Peyer's patch (tissue), 4 donors: ENCODE measurements around the gene POLA1.

ENCODE experiments used
- POLR2A ChIP-seq, 2 donors: fragments of 450-650 bp; IDR thresholded peaks; one replicate each; pipeline ENCODE4 v1.5.1; 2017; ENCODE audit warnings: antibody characterized with exemption in 2 of 2, mild to moderate bottlenecking in 2 of 2, moderate library complexity in 2 of 2
- TF ChIP-seq, protein P1 (sequence below), 6 experiments: fragments of 450-650 bp in 4 of 6; fragments of 200-600 bp in 2 of 6; sonication (generic) in 1 of 6; IDR thresholded peaks; one replicate each; pipeline ENCODE4 v1.5.1; 2017 to 2019; ENCODE audit warnings: antibody characterized with exemption in 6 of 6, mild to moderate bottlenecking in 3 of 6, moderate library complexity in 1 of 6

DNA sequence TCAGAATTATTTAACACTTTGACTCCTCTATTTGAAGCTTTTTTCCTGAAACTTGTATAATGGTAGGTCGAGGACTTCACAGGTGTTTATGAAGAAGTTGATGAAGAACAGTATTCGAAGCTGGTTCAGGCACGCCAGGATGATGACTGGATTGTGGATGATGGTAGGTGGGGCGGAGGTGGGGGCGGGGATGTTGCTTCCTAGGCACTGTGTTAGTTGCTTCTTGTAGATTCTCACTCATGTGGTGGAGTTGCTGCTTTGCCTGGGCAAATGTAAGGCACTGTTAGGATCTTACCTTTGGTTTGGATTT lies 9.4 kb downstream of the POLA1 start:
- TF ChIP-seq, protein P1, sequence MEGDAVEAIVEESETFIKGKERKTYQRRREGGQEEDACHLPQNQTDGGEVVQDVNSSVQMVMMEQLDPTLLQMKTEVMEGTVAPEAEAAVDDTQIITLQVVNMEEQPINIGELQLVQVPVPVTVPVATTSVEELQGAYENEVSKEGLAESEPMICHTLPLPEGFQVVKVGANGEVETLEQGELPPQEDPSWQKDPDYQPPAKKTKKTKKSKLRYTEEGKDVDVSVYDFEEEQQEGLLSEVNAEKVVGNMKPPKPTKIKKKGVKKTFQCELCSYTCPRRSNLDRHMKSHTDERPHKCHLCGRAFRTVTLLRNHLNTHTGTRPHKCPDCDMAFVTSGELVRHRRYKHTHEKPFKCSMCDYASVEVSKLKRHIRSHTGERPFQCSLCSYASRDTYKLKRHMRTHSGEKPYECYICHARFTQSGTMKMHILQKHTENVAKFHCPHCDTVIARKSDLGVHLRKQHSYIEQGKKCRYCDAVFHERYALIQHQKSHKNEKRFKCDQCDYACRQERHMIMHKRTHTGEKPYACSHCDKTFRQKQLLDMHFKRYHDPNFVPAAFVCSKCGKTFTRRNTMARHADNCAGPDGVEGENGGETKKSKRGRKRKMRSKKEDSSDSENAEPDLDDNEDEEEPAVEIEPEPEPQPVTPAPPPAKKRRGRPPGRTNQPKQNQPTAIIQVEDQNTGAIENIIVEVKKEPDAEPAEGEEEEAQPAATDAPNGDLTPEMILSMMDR (IDR thresholded peaks at IDR 0.05) = no peak
- TF ChIP-seq POLR2A (IDR thresholded peaks at IDR 0.05) = no peak
